Pancreas (tissue), 10 donors: ENCODE results near the gene GNAZ. TPM values are rescaled to one million over a fixed set of nuclear protein-coding genes. Genes with fewer than 3 reads are reported as not detected.
A peak's percentile ranks its signal among the peaks of the same experiment; 100 is the strongest.

Source experiments
- ATAC-seq, 4 donors: fragments of 200-7000 bp; cut with Tn5 transposase; one replicate each; pipeline versions ENCODE4 v1.8.0 to v1.9.1; 2020; ENCODE audit warnings: mild to moderate bottlenecking in 4 of 4, moderate library complexity in 4 of 4
- DNase-seq, 6 donors: peaks; one replicate each; pipeline ENCODE4 v3.0.0-alpha.2; 2020
- FAIRE-seq: peaks from 2 replicates; lab custom pipeline; 2012; peaks lifted over from hg19 to GRCh38; lab: Jason Lieb, UNC
- H3K27ac ChIP-seq, 4 donors: fragments of 200-600 bp; sonication (generic); 1 replicate in 3 of 4; 2 replicates in 1 of 4; pipeline versions ENCODE4 v1.5.0 to v1.8.0; 2020
- H3K27me3 ChIP-seq, 4 donors: fragments of 200-600 bp; one replicate each; pipeline ENCODE4 v1.8.0; 2021
- H3K36me3 ChIP-seq, 3 donors: fragments of 200-600 bp; sonication (generic) in 1 of 3; one replicate each; pipeline versions ENCODE4 v1.5.0 to v1.8.0; 2020 to 2021
- H3K4me1 ChIP-seq, 3 donors: fragments of 200-600 bp; one replicate each; pipeline ENCODE4 v1.8.0; 2021
- H3K4me3 ChIP-seq, 4 donors: fragments of 200-600 bp; sonication (generic) in 2 of 4; one replicate each; pipeline versions ENCODE4 v1.5.0 to v1.8.0; 2020 to 2021
- H3K9me3 ChIP-seq, 4 donors: fragments of 200-600 bp; one replicate each; pipeline ENCODE4 v1.8.0; 2021
- WGBS, 2 donors: extraction: QIAGEN DNeasy Blood & Tissue Kit; methylation state at CpG; one replicate each; pipeline ENCODE4 v1.1.7; 2013; 5-methylcytosine and 5-hydroxymethylcytosine counted together
- intact Hi-C, 3 donors: fragments of 100-400 bp; cut with DNase I; formaldehyde crosslinking; loops; one replicate each; pipeline versions ENCODE4 v1.11.1 to v1.14.2; 2022
- polyA plus RNA-seq, 2 donors: library from polyadenylated mRNA; stranded (reverse); fragments of 200-250 nt; gene quantifications; one replicate each; pipeline ENCODE4 v1.2.3, GENCODE V29; 2013
- total RNA-seq, 6 donors: library from RNA; stranded (reverse); fragmentation: NEBNext Ultra II Directional in 4 of 6; extraction: Animal tissue kit (Norgen Biotek cat#: 25700) in 4 of 6; gene quantifications; one replicate each; pipeline versions ENCODE4 v1.2.1 to v1.2.4, GENCODE V29; 2021 to 2023
- TF ChIP-seq, protein P1 (sequence below), 4 donors: fragments of 200-600 bp; sonication (generic) in 3 of 4; IDR thresholded peaks; one replicate each; pipeline versions ENCODE4 v1.5.0 to v1.8.0; 2021; ENCODE audit warnings: antibody characterized with exemption in 4 of 4
- donor health status: healthy with polysubstance abuse.
- donor health status: DM: no; HTN: no; CAD: no; lungs with moderate emphysema.
- donor health status: DM: no; HTN: no; CAD: no.
- donor health status: control.
- donor health status: control.
- donor health status: Bipolar disorder and iron deficiency.
- donor health status: DM: yes; HTN: yes; CAD: no.
- donor health status: DM: no; HTN: no; CAD: no.
- donor health status: DM: no; HTN: no; CAD: no.
- donor health status: DM: yes; HTN: yes; CAD: no.

GNAZ gene
- total and polyA plus RNA-seq, 8 donors = 0.88 to 9.7 (median 2.1) TPM

DNA sequence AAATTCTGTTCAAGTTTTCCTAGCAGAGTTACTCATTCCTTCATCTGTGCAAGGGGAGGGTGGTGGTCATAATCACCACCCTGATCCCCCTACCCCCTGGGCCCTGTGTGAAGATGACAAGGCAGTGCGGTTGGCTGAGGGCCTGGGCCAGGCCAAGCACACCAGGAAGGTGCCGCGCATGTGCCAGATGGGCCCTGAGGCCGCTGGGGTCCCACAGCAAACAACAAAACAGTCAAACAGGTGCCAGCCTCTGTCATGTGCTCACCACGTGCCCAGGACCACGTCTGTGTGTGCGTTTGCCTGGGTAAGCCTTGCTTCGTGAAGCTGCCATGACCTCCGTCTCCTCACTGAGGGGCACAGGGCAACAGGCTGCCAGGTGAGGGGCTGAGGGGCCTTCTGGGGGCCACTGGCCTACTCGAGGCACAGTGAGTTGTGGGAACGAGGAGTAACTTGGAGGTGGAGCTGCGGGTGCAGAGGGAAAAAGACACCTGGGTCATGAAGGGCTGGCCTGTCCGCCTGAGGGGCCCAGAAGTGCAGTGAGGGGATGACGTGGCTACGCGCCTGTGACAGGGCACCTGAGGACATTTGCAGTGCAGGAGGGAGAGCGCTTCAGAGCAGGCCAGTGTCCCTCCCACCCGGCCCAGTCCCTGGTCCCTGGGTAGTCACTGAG is 45.6 kb downstream of the GNAZ start:
- intact Hi-C loops = no loop called here
- Histone ChIP-seq H3K4me1 (no peaks in the 10 kb centered on the region), H3K9me3 (no peaks in the 10 kb centered on the region), H3K27ac (no peak overlapping the region), H3K36me3 (no peaks in the 10 kb centered on the region), H3K4me3 (no peak overlapping the region), H3K27me3 (no peaks in the 10 kb centered on the region)
- 74 to 85% methylated on average over 18 of the region's 18 CpGs for WGBS, 2 donors
- FAIRE-seq (no peak), ATAC-seq (no peak), DNase-seq (peak in 1 of 6 donors; percentile 27)
- TF ChIP-seq, protein P1, sequence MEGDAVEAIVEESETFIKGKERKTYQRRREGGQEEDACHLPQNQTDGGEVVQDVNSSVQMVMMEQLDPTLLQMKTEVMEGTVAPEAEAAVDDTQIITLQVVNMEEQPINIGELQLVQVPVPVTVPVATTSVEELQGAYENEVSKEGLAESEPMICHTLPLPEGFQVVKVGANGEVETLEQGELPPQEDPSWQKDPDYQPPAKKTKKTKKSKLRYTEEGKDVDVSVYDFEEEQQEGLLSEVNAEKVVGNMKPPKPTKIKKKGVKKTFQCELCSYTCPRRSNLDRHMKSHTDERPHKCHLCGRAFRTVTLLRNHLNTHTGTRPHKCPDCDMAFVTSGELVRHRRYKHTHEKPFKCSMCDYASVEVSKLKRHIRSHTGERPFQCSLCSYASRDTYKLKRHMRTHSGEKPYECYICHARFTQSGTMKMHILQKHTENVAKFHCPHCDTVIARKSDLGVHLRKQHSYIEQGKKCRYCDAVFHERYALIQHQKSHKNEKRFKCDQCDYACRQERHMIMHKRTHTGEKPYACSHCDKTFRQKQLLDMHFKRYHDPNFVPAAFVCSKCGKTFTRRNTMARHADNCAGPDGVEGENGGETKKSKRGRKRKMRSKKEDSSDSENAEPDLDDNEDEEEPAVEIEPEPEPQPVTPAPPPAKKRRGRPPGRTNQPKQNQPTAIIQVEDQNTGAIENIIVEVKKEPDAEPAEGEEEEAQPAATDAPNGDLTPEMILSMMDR (IDR thresholded peaks at IDR 0.05) = no peak

- intact Hi-C loops = no loop called here
- Histone ChIP-seq H3K4me3 (no peak overlapping the region), H3K4me1 (no peaks in the 10 kb centered on the region), H3K36me3 (no peaks in the 10 kb centered on the region), H3K27ac (no peak overlapping the region), H3K27me3 (no peaks in the 10 kb centered on the region), H3K9me3 (no peaks in the 10 kb centered on the region)
- 74 to 77% methylated on average over 10 of the region's 10 CpGs for WGBS, 2 donors
- ATAC-seq (no peak), FAIRE-seq (no peak), DNase-seq (no peak)
- TF ChIP-seq, protein P1 (IDR thresholded peaks at IDR 0.05) = no peak
These were observed 46.4 kb downstream of the GNAZ start for GRCh38 chr22:23116506-23117263.

- Histone ChIP-seq H3K36me3 (no peaks in the 10 kb centered on the region), H3K4me1 (no peaks in the 10 kb centered on the region), H3K27ac (no peak overlapping the region), H3K4me3 (no peak overlapping the region), H3K27me3 (no peaks in the 10 kb centered on the region), H3K9me3 (no peaks in the 10 kb centered on the region)
- intact Hi-C loops = no loop called here
- DNase-seq (peak in 1 of 6 donors; percentile 29), ATAC-seq (no peak), FAIRE-seq (no peak)
- WGBS, 2 donors = 87 to 93% methylated on average over 10 of the region's 10 CpGs
- TF ChIP-seq, protein P1 (IDR thresholded peaks at IDR 0.05) = no peak
These were observed 47.0 kb downstream of the GNAZ start for GRCh38 chr22:23117275-23117674.

- DNase-seq (peak in 1 of 6 donors; percentile 56), ATAC-seq (no peak), FAIRE-seq (no peak)
- no peaks in the 10 kb centered on the region for H3K36me3 ChIP-seq
- H3K4me1 ChIP-seq = no peaks in the 10 kb centered on the region
- H3K4me3 ChIP-seq = no peak overlapping the region
- intact Hi-C loops = no loop called here
- no peaks in the 10 kb centered on the region for H3K9me3 ChIP-seq
- H3K27me3 ChIP-seq = no peaks in the 10 kb centered on the region
- TF ChIP-seq, protein P1 (IDR thresholded peaks at IDR 0.05) = no peak
- H3K27ac ChIP-seq = no peak overlapping the region
- WGBS, 2 donors = 79 to 91% methylated on average over 14 to 15 of the region's 15 CpGs
These were observed 47.8 kb downstream of the GNAZ start for GRCh38 chr22:23117891-23118646.
